Femur (tissue), 1 donor: ENCODE results near the gene ESPNL.
"Not testable (repeated sequence)": the region's sequence is repeated elsewhere in the genome, so short reads cannot be mapped to it uniquely, and the experiment has no call there.

Source experiments
- DNase-seq: peaks from one replicate; pipeline ENCODE4 v3.0.0-alpha.2; 2017

ESPNL gene

GRCh38 chr2:238100049-238100820, at the start of gene ESPNL:
Gene ESPNL, plus strand, starts transcription at chr2:238100340. Its CDS starts 80 bp downstream, at chr2:238100420.
- no peak for DNase-seq

GRCh38 chr2:238053191-238053776, 46.9 kb upstream of the ESPNL start:
- DNase-seq, result no peak

GRCh38 chr2:238055841-238056240, 44.3 kb upstream of the ESPNL start:
- no peak for DNase-seq

GRCh38 chr2:238057696-238058575, 42.2 kb upstream of the ESPNL start:
- not testable (repeated sequence) for DNase-seq

GRCh38 chr2:238059505-238059904, 40.6 kb upstream of the ESPNL start:
- DNase-seq, result no peak

- DNase-seq, result no peak
Measured at GRCh38 chr2:238060096-238060541, 40.0 kb upstream of the ESPNL start.

- peak; percentile 99 for DNase-seq
Measured at GRCh38 chr2:238060542-238061314, 39.4 kb upstream of the ESPNL start, which contains the start of gene SCLY. Gene SCLY, plus strand, starts transcription at chr2:238061001. Its CDS starts 54 bp downstream, at chr2:238061055.

GRCh38 chr2:238061315-238062202, 38.6 kb upstream of the ESPNL start:
- DNase-seq, result peak; percentile 46

GRCh38 chr2:238063414-238064189, 36.5 kb upstream of the ESPNL start:
- no peak for DNase-seq

- no peak for DNase-seq
Measured at GRCh38 chr2:238064376-238064775, 35.8 kb upstream of the ESPNL start.

GRCh38 chr2:238065071-238065846, 34.9 kb upstream of the ESPNL start:
- DNase-seq, result no peak

GRCh38 chr2:238066218-238066617, 33.9 kb upstream of the ESPNL start:
- DNase-seq, result no peak

GRCh38 chr2:238066718-238067117, 33.4 kb upstream of the ESPNL start:
- DNase-seq, result not testable (repeated sequence)

- DNase-seq, result no peak
Measured at GRCh38 chr2:238067939-238068338, 32.2 kb upstream of the ESPNL start.

GRCh38 chr2:238069021-238069709, 31.0 kb upstream of the ESPNL start:
- no peak for DNase-seq

- no peak for DNase-seq
Measured at GRCh38 chr2:238069877-238070276, 30.3 kb upstream of the ESPNL start.

- no peak for DNase-seq
Measured at GRCh38 chr2:238075397-238075796, 24.7 kb upstream of the ESPNL start.

- no peak for DNase-seq
Measured at GRCh38 chr2:238077292-238077691, 22.8 kb upstream of the ESPNL start.

- no peak for DNase-seq
Measured at GRCh38 chr2:238079874-238080327, 20.2 kb upstream of the ESPNL start.
